HPDE6-E6E7 (cell line): ENCODE measurements around the gene DNAH14.
A peak's percentile ranks its signal among the peaks of the same experiment; 100 is the strongest.
"Not testable (repeated sequence)": the region's sequence is repeated elsewhere in the genome, so short reads cannot be mapped to it uniquely, and the experiment has no call there.

ENCODE experiments used
- DNase-seq: peaks from one replicate; pipeline ENCODE4 v3.0.0; 2011; ENCODE audit warnings: missing footprints; ENCODE audit errors: extremely low spot score

The DNAH14 gene

DNA sequence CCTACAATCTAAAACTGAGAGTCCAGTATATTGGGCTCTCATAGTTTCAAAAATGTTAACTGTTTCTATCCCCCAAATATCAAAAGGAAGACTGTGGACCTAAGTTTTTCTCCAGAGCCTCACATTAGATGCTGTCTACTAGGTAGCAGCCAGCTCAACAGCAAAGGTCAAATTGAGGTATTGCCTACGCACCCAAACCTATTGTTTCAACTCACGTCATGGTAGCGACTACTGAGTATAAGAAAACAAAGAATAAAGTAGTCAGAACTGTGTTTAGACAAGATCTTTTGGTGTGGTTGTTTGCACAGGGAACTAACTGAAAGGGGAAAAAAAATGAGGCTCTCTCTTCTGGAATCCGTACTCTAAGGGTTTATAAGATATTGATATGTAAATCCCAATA is 325.2 kb downstream of the DNAH14 start:
- DNase-seq, result no peak

DNA sequence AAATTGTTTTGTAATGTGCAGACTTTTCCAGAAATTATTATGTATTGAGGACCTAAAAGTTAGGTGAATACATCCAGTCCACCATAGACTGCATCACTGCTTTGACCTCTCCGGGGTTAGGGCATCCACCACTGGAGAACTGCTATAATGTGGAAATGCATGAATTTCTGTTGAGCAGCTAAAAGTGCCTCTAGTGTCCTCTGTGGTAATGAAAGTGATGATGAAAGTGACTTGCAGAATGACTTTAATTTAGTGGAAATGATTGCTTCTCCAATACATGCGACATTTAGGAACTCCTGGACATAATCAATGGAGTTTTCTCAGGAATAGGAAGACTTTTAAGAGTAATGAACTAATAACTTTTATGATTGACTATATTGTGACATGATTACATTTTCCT is 327.6 kb downstream of the DNAH14 start:
- DNase-seq, result no peak

DNA sequence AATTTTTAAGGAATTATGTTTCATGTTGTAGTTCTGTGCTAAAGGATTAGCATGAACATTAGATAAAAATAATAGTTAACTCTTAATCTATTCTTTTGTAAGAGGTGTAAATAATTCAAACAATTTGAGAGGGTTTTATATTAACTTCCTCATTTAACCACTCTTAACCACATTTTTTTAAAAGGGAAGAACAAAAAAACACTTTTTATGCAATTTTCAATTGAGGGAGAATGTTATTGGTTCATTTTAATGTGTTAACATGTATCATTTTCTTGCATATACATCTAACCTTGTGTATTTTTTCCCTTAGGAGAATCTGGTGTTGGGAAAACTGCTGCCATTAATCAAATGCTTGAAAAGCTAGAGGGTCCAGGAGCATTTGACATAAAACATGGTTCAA is 329.3 kb downstream of the DNAH14 start:
- DNase-seq, result no peak

DNA sequence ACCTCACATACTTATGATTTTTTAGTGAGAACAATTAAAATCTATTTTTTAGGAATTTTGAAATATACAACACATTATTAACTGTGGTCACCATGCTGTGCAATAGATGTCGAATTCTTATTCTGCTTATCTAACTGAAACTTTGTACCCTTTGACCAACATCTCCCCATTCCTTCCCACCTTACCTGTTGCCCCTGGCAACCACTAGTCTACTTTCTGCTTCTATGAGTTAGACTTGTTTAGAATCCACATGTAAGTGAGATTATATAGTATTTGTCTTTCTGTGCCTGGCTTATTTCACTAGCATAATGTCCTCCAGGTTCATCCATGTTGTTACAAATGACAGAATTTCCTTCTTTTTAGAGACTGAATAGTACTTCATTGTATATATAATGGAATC is 330.1 kb downstream of the DNAH14 start:
- DNase-seq, result no peak

DNA sequence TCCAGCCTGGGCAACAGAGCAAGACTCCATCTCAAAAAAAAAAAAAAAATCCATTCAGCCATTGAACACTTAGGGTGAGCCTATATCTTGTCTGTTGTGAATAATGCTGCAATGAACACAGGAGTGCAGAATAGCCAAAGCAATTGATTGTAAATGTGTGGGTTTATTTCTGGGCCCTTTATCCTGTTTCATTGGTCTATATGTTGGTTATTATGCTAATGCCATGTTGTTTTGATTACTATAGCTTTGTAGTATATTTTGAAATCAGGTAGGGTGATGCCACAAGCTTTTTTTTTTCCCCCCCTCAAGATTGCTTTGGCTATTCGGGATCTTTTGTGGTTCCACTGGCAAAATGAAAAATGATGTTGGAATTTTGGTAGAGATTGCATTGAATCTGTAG is 330.8 kb downstream of the DNAH14 start:
- no peak for DNase-seq

DNA sequence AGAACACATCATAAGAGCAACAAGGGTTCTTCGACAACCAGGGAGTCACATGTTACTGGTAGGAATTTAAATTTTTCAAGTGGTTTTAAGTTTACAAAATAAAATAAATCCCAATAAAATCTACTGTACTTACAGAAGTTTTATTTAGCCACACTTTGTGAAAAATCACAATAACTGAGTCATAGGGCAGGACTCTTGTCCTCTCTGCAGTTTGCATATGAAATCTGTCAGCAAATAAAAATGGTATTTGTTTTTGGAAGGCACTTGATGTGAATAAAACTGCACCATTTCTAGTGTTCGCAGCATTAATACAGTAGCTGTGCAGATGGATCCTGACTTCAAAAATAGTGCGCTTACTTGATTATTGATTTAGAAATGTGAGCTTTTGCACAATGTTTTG is 348.0 kb downstream of the DNAH14 start:
- DNase-seq, result no peak

DNA sequence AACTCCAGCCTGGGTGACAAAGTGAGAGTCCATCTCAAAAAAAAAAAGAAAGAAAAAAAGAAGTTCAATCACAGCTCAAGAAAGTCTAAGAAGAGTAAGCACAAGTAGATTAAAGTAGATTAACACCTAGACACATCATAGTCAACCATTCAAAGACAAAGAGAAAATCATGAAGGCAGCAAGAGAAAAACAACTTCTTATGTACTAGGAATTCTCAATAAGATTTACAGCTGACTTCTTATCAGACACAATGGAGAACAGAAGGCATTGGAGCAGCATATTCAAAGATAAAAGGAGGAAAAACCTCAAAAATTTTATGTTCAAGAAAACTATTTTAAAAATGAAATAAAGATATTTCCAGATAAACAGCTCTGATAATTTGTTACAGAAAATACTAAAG is 351.1 kb downstream of the DNAH14 start:
- DNase-seq, result no peak

DNA sequence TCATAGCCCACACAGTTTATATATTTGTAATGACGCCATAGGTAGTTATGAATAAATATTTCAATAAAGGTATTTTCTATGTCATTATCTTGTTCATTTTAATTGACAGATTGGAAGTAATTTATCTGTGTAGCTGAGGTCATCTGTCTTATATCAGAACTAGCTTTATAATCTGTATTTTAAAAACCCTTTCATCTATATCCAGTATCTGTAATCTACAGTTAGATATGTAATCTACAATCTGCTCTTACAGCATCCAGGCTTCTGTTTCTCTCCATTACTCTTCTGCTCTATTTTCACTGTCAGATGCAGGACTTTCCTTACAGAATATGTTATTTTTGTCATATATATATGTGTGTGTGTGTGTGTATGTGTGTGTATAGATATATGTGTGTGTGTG is 360.8 kb downstream of the DNAH14 start:
- no peak for DNase-seq

DNA sequence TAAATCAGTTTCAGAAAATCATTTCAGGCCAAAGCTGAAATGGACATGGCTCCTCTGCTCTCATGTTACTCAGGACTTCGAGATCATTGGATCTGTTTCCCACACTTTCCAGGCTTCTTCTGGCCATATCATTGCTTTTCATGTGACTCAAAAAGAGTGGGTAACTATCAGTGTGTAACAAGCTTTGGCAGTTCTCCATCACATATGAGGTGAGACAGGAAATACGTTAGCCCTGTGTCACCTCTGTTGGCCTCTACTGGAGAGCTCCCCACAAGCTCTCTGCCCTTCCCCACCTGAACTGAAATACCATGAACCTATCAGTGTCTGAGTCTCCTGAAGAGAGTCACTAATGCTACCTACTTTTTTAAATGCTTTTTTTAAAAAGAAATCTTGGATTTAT is 370.1 kb downstream of the DNAH14 start:
- no peak for DNase-seq

DNA sequence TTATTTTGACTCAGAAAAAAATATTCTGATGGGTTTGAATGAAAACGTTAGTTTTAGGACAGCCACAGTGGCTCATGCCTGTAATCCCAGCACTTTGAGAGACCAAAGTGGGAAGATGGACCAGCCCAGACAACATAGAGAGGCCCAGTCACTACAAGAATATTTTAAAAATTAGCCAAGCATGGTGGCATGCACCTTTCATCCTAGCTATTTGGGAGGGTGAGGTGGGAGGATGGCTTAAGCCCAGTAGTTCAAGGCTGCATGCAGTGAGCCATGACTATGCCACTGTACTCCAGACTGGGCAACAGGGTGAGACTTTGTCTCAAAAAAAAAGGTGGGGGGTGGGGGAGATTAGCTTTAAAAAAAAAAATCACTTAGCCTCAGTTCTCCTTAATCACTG is 370.9 kb downstream of the DNAH14 start:
- no peak for DNase-seq

DNA sequence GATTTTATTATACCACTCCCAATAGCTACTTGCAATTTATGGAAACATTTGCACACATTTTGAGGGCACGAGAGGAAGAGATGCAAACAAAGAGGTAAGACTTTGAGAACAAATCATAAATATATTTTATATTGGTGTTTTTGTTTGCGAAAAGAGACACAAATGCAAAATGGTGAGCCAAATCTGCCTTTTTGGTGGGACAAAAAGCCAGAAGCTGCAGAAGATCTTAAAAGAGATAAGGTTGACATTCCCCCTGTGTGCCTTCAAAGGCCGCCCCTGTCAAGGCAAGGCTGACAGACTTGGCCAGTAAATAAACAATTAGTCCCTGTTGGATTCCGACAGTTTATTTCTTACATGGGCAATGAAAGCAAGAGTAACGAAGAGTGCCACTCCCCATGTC is 375.5 kb downstream of the DNAH14 start:
- no peak for DNase-seq

DNA sequence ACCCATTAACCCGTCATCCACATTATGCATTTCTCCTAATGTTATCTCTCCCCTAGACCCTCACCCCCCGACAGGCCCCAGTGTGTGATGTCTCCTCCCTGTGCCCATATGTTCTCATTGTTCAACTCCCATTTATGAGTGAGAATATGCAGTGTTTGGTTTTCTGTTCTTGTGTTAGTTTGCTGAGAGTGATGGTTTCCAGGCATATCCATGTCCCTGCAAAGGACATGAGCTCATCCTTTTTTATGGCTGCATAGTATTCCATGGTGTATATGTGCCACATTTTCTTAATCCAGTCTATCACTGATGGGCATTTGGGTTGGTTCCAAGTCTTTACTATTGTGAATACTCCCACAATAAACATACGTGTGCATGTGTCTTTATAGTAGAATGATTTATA is 381.1 kb downstream of the DNAH14 start:
- DNase-seq, result not testable (repeated sequence)

DNA sequence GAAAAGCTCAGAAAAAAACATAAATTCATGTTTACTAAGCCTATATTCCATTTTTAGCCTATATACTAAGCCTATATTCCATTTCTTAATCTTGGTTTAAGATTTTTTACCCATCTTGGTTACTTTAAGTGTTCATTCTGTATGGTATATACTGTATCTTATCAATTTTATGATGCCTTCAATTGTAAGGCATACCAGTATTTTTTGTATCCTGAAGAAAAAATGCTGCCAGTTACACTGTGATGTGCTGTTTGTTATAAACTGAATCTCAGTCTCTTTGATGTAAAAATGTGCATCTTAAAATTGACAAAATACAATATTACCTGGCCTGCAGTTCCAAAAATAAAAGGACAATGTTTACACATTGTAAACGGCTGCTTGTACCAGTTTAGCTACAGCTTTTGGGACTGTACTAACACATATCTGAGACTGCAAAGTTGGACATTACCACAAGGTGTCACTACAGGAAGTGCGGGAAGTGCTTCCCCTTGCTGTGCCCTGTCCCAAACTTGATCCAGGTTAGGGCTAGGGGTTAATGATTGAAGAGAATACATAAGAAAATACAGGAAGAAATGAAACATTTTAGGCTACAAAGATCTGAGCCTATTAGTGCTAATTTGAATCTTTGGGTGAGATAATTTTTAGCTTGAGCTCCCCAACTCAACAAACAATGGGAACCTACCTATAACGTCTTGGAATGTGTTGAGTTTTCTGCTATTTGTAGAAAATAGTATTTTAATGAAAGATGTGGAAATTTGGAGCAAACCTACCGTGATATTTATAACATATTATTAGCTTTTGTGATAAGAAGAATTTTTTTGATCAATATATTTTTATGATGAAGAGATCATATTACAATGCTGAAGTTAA is 389.5 kb downstream of the DNAH14 start:
- DNase-seq, result peak; percentile 35

DNA sequence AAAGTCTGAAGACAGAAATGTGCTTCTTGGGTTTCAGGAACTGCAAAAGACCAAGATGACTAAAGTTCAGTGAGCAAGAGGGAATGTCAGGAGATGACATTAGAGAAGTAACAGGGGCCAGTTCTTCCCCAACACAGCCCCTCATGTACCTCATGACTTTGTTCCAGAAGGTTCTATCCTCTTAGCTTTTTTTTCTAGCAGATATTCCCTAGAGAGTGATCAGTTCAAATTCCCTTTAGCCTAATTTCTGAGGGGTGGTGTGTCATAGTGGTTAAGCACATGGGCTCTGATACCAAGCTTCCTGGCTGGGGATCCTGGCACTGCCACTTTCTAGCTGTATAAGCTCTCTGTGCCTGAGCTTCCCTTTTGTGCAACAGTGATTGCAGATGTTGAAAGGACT is 390.4 kb downstream of the DNAH14 start:
- no peak for DNase-seq

DNA sequence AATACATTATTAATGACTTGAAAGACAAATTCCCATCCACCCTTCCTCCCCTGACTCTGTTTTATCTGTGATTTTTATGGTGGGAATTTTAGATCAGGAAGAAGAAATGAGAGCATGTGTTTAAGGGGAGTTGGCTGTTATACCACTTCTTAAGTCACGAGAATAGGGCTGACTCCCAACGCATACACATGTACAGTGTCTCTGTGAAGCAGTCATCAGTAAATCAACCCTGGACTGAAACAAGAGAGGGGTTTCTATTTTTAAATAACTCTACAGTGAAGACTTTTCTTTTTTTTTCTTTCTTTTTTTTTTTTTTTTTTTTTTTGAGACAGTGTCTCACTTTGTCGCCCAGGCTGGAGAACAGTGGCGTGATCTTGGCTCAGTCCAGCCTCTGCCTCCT is 392.3 kb downstream of the DNAH14 start:
- no peak for DNase-seq

DNA sequence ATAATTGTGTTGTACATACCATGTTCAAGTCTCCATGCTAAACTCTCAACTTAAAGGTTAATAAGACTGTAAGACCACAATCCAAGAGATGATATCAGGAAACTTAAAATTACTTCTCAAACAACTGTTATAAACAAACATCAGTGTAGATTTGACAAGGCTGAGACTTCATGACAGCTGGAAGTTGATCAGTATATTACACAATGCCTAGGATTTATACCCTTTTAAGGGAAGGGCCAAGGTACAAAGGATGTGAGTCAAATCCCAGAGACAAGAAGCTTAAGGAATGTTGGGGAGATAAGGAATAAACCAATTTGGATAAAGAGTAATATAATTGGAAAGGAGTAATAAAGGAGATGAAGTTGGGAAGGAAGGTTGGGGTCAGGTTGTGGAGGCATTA is 399.6 kb downstream of the DNAH14 start:
- DNase-seq, result no peak

DNA sequence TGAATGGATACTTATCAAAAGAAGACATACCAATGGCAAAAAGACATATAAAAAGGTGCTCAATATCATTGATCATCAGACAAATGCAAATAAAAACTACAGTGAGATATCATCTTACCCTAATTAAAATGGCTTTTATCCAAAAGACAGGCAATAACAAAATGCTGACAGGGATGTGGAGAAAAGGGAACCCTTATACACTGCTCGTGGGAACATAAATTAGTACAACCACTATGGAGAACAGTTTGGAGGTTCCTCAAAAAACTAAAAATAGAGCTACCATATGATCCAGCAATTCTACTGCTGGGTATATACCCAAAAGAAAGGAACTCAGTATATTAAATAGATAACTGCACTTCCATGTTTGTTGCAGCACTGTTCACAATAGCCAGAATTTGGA is 400.5 kb downstream of the DNAH14 start:
- DNase-seq, result not testable (repeated sequence)

DNA sequence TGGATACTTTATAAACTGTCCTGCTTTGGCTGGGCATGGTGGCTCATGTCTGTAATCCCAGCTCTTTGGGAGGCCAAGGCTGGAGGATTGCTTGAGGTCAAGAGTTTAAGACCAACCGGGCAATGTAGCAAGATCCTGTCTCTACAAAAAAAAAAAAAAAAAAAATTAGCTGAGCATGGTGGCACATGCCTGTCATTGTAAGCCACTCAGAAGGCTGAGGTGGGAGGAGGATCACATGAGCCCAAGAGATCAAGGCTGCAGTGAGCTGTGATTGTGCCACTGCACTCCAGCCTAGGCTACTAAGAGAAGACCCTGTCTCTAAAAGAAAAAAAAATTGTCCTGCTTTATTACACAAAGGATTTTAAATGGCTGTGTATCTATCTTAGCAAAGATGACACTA is 403.2 kb downstream of the DNAH14 start:
- DNase-seq, result no peak

DNA sequence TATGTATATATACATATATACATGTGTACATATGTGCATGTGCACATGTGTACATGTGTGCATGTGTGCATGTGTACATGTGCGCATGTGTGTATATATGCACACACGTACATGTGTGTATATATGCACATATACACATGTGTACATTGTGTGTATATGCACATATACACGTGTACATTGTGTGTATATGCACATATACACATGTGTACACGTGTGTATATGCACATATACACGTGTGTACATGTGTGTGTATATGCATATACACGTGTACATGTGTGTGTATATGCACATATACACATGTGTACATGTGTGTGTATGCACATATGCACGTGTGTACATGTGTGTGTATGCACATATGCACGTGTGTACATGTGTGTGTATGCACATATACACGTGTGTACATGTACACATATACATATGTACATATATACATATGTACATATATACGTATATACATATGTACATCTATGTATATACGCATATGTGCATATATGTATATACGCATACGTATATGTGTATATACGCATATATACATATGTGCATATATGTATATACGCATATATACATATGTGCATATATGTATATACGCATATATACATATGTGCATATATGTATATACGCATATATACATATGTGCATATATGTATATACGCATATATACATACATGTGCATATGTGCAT is 405.8 kb downstream of the DNAH14 start:
- not testable (repeated sequence) for DNase-seq

DNA sequence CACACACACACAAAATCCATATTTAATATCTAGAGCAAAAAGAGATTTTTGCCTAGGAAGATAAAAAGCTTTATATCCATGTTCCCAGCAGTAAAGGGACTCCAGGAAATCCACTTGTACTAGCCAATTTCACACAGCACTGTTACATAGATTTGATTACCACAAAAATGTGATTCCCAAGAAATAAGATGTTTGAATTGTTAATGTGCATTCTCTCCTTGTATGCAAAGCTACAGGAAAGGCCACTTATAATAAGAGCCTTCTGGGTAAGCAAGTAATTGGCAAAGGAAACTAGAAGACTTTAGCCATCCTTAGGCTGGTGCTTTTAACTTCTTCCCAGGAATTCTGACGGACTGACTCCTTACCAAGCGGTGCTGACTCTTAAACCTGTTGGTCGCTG is 409.1 kb downstream of the DNAH14 start:
- DNase-seq, result no peak

DNA sequence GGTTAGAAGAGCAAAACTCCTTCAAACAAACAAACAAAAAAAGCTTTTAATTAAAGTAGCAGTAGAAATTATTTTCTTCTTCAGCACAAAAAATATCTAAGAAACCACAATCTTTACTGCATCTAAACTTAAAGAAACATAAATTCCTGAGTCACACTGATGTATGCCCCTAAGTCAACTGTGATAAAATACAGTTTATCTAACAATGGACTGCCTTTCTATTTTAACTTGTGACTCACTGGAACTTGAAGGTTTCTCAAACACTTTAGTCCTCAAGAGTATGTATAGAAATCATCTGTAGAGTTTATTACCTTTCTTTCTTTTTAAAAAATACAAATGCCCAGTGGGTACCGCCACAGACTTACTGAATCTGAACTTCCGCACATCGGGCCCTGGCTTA is 412.2 kb downstream of the DNAH14 start:
- no peak for DNase-seq

DNA sequence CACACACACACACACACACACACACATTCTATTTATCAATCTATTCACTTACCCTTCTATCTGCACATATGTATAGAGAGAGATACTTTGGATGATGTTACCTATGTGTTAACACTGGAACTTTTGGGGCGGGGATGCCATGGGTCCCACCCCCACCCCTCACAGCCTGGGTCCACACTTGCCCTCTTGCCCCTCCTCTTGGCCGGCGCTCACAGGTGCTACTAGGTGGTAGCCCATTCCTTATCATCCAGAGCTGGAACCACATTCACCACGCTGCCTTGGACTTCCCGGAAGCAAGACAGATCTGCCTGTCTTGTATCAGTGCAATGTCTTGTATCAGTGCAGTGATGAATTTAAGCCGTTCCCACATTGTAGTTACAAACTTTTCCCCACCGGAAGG is 413.2 kb downstream of the DNAH14 start:
- no peak for DNase-seq

DNA sequence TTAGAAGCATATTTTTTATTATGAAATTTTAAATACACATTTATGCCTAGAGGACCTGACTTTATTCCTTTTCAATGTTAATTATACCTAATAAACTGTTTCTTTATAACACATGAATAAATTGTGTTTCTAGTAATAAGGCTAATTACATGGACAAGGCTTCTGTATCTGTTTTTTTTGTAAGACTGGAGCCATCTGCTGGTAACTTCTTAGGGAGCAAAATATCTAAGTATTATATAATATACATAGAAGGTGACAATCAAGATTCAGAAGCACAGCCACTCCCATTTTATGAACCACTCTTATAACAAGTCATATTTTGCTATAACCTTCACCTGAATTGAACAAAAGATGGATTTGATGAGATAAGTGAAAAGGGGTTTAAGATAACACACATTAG is 414.1 kb downstream of the DNAH14 start:
- no peak for DNase-seq
